Limb (tissue), 2 donors: Measurements from ENCODE around the gene SPATA20.
A peak's percentile ranks its signal among the peaks of the same experiment; 100 is the strongest.

ENCODE experiments used
- DNase-seq, 2 donors: peaks; one replicate each; pipeline ENCODE4 v3.0.0-alpha.2; 2016; ENCODE audit errors: extremely low spot score in 2 of 2

SPATA20 gene

DNA sequence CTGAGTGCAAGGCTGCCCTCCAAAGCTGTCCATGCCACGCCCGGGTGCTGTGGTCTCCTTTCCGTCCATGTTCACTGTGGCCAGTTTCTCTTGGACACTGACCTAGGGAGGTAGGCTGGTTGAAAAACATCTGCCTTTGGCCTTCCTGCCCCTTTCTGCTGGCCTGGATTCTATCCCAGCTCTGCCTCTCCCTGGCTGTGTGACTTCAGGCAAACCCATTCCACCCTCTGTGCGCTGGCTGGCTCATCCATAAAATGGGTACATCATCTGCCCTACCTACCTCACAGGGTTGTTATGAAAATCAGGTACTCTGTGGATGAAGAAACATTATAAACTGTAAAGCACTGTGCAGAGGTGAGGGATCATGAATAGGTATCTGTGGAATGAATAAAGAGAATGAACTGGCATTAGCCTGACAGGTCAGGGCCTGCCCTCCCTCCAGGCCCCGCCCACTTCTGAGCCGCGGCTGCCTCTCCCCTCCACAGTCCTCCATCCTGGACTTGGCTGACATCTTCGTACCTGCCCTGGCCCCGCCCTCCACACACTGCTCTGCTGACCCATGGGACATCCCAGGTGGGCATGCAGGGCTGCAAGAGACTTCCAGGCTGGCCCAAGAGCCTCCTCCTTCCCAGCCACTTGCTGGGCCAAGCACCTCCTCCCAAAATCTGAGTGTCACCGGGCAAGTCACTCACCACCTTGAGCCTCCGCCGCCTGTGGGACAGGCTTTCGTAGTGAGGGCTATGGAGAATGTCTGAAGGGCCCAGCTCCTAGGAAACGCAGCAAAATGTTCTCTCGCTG lies 7.0 kb upstream of the SPATA20 start:
- DNase-seq: no peak

DNA sequence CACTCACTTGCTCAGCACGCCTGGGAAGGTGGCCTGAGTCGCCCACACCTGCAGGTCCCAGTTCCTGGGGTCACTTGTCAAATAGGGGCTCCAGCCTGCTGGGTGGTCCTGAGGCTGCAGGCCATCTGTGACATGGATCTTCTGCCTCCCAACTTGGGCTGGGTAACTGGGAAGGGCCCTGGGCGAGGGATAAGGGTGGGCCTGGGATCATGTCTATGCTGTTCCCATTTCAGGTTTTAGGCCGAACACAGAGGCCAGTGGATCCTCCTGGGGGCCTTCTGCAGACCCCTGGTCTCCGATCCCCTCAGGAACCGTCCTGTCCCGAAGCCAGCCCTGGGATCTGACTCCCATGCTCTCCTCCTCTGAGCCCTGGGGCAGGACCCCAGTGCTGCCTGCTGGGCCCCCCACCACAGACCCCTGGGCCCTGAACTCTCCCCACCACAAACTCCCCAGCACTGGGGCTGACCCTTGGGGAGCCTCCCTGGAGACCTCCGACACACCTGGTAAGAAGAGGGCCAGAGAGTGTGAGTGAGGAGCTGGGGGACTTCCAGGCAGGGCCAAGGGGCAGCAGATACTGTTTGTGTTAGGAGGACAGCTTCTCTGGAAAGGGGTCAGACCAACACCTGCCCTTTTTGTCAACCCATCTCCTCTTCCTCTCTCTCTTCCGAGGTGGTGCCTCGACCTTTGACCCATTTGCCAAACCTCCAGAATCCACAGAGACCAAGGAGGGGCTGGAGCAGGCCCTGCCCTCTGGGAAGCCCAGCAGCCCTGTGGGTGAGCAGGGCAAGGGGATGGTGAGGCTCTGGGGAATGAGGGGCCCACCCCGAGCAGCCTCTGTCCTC lies 6.2 kb upstream of the SPATA20 start:
- DNase-seq: no peak

DNA sequence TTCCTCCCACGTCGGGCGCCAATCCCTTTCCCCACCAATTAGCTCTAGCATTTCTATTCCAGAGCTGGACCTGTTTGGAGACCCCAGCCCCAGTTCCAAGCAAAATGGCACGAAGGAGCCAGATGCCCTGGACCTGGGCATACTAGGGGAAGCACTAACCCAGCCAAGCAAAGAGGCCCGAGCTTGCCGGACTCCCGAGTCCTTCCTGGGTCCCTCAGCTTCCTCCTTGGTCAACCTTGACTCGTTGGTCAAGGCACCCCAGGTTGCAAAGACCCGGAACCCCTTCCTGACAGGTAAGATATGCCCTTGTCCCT lies 5.6 kb upstream of the SPATA20 start:
- no peak for DNase-seq

DNA sequence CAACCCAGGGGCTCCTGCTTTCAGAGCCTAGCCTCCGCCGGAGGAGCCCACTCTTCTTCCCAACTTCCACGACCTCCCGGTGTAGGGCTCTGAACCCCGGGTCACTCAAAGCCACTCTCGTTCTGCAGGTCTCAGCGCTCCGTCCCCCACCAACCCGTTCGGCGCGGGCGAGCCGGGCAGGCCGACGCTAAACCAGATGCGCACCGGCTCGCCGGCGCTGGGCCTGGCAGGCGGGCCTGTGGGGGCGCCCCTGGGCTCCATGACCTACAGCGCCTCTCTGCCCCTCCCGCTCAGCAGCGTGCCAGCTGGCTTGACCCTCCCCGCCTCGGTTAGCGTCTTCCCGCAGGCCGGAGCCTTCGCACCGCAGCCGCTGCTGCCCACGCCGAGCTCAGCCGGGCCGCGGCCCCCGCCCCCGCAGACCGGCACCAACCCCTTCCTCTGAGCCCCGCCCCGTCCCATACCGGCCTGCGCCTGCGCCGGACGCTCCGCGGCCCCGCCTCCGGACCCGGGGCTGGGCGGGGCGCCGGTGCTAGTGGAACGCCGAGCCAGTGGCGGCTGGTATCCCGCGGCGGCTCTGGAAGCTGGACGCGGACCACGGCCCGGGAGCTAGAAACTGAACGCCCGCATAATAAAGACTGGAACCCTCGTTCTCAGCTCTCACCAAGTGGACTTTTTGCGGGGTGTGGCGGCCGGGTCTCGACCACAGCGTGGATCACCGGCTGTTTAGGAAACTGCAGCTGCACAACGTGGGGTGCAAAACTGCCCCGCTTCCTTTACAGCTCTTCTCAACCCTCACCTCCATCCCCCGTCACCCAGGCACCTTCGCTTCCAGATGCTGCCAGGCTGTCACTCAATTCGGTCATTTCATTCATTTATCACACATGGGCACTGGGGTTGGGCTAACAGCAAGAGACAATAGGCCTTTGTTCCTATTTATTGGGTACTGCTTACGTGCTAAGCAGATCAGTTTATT lies 5.0 kb upstream of the SPATA20 start:
- DNase-seq: peak; percentile 85 to 92

DNA sequence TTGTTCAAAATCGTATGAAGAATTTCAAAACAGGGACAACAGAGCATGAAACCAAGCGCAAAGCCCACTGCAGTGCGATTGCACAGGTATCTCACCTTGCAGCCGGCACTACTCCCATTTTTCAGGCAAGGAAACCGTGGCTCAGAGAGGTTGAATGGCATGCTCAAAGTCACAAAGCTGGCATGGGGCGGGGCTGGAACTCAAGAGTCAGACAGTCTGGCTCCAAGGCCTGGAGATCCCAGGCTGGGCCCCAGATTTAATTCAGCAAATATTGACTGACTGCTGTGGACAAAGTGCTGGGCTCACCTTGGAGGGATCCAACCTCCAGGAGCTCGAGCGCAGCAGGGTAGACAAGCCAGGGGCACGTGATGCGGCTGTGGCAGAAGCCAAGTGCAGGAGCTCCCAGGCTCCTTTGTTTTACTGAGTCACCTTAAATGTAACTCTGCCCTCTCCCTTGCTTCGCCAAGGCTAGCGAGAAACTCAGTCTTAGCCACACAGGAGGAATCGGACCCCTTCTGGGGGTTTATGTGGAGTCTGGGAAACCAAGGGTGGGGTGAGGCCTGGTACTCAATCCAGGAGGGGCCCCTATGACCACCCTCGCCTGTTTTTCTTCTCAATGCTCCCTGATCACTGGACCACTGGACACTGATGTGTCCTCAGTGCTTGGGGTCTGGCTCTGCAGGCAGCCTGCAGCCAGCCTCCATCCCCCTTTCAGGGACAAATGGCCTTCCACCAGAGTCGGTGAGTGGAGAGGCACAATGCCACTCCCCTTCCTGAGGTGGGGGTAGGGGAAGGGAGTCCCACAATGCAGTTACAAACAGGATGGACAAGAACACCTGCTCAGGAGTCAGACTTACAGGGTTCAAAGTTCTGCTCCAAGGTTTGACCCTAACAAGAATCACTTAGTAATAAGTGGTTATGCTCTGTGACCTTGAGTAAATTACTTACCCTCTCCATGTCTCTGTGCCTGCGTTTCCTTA lies 3.9 kb upstream of the SPATA20 start:
- no peak for DNase-seq

DNA sequence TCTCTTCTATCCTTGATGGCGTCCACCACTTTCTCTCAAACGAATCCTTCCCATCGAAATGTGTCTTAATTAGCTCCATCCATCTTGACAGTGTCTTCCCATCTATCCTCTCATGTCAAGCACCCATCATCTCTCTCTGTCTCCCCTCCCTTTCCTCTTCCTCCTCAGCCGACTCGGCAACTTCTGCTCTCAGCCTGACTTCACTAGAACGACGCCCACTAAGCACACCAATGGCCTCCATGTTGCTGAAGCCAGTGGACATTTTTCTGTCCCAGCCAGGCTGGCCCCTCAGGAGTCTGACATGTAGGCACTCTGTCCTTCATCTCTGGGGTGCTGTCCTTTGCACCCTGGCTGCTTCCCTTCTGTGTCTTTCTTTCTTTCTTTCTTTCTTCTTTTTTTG lies 2.5 kb upstream of the SPATA20 start:
- no peak for DNase-seq

DNA sequence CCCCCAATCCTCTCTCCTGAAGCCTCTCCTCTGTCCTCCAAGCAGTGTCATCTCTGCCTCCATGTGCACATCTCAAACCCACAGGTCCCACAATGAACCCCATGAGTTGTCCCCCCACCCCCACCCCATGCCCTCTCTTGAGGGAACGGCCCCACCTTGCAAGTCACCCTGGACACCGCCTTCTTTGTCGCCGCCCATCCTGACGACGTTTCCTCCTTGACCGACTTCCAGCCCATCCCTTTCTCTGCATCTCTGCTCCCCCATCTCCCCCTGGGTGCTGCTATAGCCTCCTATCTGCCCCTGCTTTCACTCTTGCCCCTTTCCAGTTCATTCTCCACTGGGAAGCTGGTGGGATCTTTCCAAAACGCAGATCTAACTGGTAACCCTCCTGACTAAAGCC lies 1.7 kb upstream of the SPATA20 start:
- DNase-seq: no peak

DNA sequence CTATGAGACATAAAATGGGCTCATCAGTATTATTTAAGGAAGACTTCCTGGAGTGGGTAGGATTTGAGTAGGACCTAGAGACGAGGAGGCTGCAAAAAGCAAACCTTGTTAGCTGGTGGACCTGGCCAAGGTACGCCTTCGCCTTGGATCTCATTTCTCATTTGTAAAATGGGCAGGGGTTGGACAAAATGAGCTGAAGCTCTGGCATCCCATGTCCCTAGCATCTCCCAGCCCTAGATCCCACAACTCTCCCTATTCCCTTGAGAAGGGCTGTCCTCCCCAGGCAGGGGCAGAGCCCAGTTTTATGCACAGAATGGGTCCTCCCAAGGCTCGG lies 306 bp upstream of the SPATA20 start:
- no peak for DNase-seq

DNA sequence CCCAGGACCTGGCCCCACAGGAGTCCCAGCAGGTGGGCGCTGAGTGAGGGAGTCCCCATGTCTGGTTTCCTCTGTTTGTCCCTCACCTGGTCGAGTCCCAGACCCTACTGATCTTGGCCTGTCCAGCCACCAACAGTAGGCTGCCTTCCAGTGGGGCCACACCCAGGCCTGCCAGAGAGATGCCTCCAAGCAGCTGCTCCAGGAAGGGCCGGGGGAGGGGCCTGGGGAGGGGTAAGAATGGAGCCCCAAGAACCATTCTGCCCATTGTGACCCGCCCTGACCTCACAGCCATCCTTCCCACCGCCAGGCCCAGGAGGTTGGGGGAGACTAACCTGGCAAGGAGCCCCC lies 736 bp downstream of the SPATA20 start:
- DNase-seq: peak in 1 of 2 donors; percentile 52

DNA sequence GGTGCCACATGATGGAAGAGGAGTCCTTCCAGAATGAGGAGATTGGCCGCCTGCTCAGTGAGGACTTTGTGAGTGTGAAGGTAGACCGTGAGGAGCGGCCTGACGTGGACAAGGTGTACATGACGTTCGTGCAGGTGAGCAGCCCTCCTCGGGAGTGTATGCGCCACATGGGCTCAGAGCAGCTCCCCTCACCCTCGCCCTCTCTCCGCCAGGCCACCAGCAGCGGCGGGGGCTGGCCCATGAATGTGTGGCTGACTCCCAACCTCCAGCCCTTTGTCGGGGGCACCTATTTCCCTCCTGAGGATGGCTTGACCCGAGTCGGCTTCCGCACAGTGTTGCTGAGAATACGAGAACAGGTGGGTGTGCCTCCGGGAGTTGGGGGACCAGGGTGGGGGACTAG lies 1.9 kb downstream of the SPATA20 start:
- no peak for DNase-seq

DNA sequence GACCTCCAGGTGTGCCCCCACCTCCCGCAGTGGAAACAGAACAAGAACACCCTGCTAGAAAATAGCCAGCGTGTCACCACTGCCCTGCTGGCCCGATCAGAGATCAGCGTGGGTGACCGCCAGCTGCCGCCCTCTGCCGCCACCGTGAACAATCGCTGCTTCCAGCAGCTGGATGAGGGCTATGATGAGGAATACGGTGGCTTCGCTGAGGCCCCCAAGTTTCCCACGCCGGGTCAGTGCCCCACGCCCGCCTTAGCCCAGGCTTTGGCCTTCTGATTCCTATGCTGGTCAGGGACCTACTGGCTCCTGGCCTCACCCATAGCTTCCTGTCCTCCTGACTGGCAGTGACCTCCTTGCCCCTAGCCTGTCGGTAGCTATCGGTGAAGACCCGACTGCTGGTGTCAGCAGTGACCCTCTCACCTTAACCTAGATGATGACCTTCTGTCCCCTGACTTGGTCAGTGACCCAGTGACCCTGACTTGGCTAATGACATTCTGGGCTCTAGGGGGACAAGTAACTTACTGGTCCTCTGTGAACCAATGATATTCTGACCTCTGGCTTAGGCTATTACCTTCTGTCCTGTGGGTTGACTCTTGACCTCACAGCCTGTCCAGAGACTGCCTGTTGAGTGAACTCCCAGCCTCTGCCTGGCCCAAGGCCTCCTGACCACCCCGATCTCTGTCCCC lies 2.4 kb downstream of the SPATA20 start:
- no peak for DNase-seq

DNA sequence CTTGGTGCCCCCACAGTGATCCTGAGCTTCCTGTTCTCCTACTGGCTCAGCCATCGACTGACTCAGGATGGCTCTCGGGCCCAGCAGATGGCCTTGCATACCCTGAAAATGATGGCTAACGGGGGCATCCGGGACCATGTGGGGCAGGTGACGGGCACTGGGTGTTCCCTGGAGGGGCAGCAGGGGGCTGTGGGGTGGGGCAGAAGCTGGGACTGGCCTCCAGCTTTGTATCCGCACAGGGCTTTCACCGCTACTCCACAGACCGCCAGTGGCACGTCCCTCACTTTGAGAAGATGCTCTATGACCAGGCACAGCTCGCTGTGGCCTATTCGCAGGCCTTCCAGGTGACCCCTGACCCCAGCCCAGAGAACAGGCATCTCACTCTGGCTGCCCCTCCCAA lies 3.0 kb downstream of the SPATA20 start:
- no peak for DNase-seq

DNA sequence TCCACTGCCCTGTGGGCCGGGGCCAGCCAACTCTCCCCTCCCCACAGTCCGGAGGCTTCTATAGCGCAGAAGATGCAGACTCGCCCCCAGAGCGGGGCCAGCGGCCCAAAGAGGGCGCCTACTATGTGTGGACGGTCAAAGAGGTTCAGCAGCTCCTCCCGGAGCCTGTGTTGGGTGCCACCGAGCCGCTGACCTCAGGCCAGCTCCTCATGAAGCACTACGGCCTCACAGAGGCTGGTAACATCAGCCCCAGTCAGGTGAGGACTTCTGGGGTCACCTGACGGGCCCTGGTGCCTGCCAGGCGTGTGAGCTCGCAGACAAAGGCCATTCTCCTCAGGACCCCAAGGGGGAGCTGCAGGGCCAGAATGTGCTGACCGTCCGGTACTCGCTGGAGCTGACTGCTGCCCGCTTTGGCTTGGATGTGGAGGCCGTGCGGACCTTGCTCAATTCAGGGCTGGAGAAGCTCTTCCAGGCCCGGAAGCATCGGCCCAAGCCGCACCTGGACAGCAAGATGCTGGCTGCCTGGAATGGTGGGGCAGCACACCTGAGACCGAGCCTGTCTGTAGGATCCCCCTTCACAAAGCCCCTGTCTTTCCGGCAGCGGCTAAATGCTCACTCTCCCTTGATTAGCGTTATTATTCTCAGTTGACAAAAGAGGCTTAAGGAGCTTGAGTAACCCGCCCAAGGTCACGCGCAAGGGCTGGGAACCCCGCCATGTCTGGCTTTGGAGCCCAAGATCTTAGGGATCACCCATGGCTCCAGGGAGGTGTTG lies 3.9 kb downstream of the SPATA20 start:
- peak in 1 of 2 donors; percentile 86 for DNase-seq

DNA sequence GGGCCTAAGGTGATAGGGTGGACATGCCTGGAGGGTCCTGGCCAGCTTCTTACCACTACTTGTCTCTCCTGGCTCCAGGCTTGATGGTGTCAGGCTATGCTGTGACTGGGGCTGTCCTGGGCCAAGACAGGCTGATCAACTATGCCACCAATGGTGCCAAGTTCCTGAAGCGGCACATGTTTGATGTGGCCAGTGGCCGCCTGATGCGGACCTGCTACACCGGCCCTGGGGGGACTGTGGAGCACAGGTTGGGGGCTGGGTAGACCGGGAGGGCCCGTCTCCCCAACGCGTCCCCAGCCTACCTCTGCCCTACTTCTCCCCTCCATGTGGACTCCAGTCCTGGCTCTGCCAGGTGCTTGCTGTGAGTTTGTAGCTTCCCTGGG lies 4.5 kb downstream of the SPATA20 start:
- DNase-seq: no peak

DNA sequence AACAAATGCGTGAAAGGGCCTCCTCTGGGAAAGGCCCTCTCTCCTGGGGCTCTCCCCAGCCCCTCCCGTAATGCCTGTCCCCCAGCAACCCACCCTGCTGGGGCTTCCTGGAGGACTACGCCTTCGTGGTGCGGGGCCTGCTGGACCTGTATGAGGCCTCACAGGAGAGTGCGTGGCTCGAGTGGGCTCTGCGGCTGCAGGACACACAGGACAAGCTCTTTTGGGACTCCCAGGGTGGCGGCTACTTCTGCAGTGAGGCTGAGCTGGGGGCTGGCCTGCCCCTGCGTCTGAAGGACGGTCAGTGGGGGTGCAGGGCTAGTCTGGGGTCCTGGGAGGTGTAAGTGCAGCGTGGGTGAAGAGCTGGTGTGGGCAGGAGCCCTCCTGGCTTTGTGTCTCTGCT lies 4.9 kb downstream of the SPATA20 start:
- DNase-seq: no peak

DNA sequence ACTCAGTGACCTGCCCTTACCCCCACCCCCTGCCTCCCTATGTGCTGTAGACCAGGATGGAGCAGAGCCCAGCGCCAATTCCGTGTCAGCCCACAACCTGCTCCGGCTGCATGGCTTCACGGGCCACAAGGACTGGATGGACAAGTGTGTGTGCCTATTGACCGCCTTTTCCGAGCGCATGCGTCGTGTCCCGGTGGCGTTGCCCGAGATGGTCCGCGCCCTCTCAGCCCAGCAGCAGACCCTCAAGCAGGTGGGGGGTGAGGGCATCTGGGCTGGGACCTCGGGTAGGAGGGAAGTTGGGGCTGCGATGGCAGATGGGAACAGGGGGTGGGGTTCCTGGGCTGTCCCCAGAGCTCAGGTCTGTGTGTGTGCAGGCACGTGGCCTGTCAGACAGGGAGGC lies 7.2 kb downstream of the SPATA20 start:
- no peak for DNase-seq

DNA sequence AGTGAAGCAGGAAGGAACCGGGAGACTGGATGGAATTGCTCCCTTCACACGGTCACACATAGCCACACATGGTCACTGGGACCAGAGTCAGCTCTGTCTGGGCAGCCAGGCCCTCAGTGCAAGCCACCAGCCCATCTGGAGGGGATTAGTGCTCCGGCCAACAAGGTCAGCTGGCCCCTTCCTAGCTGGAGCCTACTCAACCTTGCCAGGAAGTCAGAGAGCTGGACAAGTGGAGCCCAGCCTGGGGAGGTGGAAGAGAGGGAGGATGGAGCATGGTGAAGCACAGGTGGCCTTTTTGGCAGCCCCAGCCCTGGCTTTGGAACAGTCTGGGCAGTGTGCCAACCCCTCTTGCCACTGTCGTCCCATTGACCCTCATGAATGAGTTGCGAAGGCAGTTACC lies 9.8 kb downstream of the SPATA20 start:
- peak in 1 of 2 donors; percentile 53 for DNase-seq

DNA sequence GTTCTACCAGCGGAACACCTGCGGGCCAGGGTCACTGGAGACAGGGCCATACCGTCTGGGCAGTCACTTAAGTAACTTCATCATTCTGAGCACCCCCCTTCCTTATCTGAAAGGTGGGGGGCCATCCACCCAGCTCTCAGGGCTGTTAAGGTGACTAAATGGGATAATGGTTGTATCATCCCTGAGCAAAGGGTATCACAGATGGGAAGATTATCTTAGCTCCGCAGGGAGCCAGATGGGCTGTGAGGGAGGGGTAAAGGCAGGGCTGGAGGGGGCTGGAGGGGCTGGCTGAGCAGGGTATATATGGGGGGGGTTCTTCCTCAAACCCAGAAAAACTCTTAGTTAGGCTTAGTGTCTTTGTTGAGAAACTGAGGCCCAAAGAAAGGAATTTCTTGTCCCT lies 10.7 kb downstream of the SPATA20 start:
- DNase-seq: no peak

DNA sequence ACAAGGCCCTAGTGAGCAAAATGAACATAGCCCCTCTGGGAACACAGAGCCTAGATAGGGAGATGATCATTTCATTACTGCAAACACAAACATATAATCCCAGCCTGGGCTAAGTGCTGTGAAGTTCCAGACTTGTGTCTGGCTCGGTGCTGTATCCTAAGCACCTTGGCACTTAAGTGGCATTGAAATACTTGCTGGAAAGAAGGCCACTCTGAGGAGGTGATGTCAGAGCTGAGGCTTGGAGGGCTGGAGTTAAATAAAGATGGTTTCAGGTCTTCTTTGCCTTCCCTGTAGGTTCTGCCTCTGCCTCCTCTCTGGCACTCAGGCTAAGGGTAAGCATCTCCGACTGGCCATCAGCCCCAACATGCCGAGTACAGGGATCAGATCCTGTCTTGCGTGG lies 11.1 kb downstream of the SPATA20 start:
- no peak for DNase-seq

DNA sequence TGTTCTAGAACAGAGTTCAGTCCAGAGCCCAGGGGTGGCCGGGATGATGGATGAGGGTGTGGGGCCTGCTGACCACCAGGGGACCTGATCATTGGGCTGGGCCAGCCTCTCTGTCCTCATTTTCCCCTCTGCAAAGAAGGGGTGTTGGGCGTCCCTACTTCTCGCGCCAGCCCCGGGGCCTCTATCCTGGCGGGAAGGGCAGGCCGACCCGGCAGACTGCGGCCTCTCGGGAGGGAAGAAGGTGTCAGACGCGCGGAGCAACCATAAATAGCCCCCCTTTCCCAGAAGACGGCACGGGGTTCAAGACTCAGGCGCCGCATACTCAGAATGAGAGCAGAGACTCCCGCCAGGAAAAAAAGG lies 11.6 kb downstream of the SPATA20 start:
- no peak for DNase-seq
